HepG2 (cell line): ENCODE measurements around the gene FBLIM1. TPM values are rescaled to one million over a fixed set of nuclear protein-coding genes. Genes with fewer than 3 reads are reported as not detected.

Experiments
- BHLHE40 ChIP-seq: IDR thresholded peaks from 2 replicates; pipeline ENCODE4 v1.6.1; 2011; ENCODE audit warnings: low read length, improper control_type of control experiment
- KMT2B ChIP-seq: IDR thresholded peaks from 2 replicates; pipeline ENCODE4 v1.6.1; 2016; ENCODE audit warnings: missing genetic modification reagents, missing compliant biosample characterization
- NAIF1 ChIP-seq: sonication (generic); formaldehyde crosslinking; IDR thresholded peaks from 2 replicates; pipeline ENCODE4 v1.5.0; 2020; ENCODE audit warnings: mild to moderate bottlenecking, missing genetic modification reagents, borderline replicate concordance
- NFAT5 ChIP-seq: sonication (generic); formaldehyde crosslinking; IDR thresholded peaks from 2 replicates; pipeline ENCODE4 v1.4.0; 2020; ENCODE audit warnings: missing genetic modification reagents
- POGZ ChIP-seq: sonication (generic); formaldehyde crosslinking; IDR thresholded peaks from 2 replicates; pipeline ENCODE4 v1.4.0; 2020; ENCODE audit warnings: mild to moderate bottlenecking, missing genetic modification reagents
- TIGD3 ChIP-seq: sonication (generic); formaldehyde crosslinking; IDR thresholded peaks from 2 replicates; pipeline ENCODE4 v1.5.1; 2020; ENCODE audit warnings: mild to moderate bottlenecking, missing genetic modification reagents, borderline replicate concordance
- TMF1 ChIP-seq: sonication (generic); formaldehyde crosslinking; IDR thresholded peaks from 2 replicates; pipeline ENCODE4 v1.8.1; 2022; ENCODE audit warnings: low read depth, missing genetic modification reagents
- ZNF101 ChIP-seq: sonication (generic); formaldehyde crosslinking; IDR thresholded peaks from 2 replicates; pipeline ENCODE4 v1.4.0; 2020; ENCODE audit warnings: mild to moderate bottlenecking, low read depth, missing genetic modification reagents, borderline replicate concordance
- ZNF142 ChIP-seq: sonication (generic); formaldehyde crosslinking; IDR thresholded peaks from 2 replicates; pipeline ENCODE4 v1.4.0; 2020; ENCODE audit warnings: missing genetic modification reagents
- polyA plus RNA-seq, 8 experiments: library from polyadenylated mRNA; depleted of rRNA in 3 of 8; stranded (reverse) in 7 of 8; unstranded in 1 of 8; fragments of >200 nt; fragmentation: Illumina TruSeq in 4 of 8; extraction: Trizol in 4 of 8; gene quantifications; 2 replicates each; pipeline versions ENCODE4 v1.2.1 to v1.2.3, GENCODE V29; 2011 to 2016; ENCODE audit warnings: low read depth in 4 of 8, missing spikeins in 1 of 8, mixed read lengths in 1 of 8; ENCODE audit not compliant: insufficient read depth in 1 of 8
- total RNA-seq, 5 experiments: library from RNA; depleted of rRNA; stranded (reverse); fragments of >200 nt; fragmentation: Illumina TruSeq; extraction: Trizol; gene quantifications; 2 replicates each; pipeline ENCODE4 v1.2.3, GENCODE V29; 2016; ENCODE audit warnings: low read depth in 1 of 5
- TF ChIP-seq, protein P1 (sequence below): sonication (generic); formaldehyde crosslinking; IDR thresholded peaks from 2 replicates; pipeline ENCODE4 v1.4.0; 2020; ENCODE audit warnings: missing genetic modification reagents, borderline replicate concordance

The FBLIM1 gene
- total and polyA plus RNA-seq, 2 of the 13 experiments (the other 11 are each of a cell fraction or from before 2014, with no cell fraction given) = 10.6 to 23.0 TPM

DNA sequence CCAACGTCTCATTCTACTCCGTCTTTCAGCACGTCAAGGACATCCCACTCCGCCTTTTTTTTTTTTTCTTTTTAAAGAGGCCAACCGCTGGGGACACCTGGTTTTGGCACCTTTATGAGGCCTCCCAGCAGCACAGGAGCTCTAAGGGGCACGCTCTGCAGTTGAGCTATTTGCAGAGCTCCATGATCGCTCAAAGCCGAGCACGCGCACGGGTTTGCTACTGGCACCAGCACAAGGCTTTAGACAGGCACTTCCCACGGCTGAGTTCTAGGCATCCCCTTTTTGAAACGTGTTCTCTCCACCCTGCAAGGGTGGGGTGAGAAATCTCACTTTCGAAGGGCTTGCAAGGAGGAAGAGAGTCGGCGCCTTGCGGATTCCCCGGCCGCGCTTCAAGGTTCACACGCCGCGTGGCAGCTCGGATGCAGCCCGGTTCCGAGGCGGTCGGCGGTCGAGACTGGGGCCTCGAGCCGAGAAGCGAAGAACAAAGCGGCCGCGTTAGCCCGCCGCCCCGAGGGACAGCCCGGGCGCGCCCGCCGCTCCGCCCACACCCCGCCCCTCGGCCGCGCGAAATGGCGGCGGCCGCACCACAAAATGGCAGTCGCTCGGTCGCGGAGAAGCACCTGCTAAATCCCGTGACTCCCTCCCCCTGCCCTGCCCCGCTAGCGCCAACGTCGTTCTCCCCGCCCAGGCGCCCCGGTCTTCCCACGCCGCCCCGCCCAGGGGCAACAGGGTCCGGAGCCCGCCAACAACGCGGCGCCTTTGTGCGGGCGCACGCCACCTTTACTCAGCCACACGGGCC, 76.0 kb downstream of the FBLIM1 start (continued):
- TF ChIP-seq NFAT5 = peak; percentile 64; the same call in 1 of the 2 replicates
- TF ChIP-seq KMT2B (CRISPR knock-in tag) = 0 out of 2 replicates have a peak, but pooled peaks have one; percentile 36
- TF ChIP-seq ZNF101 (CRISPR knock-in tag) = 0 out of 2 replicates have a peak, but pooled peaks have one; percentile 31
- no peak for TF ChIP-seq TIGD3 (CRISPR knock-in tag)
- TF ChIP-seq, protein P1, sequence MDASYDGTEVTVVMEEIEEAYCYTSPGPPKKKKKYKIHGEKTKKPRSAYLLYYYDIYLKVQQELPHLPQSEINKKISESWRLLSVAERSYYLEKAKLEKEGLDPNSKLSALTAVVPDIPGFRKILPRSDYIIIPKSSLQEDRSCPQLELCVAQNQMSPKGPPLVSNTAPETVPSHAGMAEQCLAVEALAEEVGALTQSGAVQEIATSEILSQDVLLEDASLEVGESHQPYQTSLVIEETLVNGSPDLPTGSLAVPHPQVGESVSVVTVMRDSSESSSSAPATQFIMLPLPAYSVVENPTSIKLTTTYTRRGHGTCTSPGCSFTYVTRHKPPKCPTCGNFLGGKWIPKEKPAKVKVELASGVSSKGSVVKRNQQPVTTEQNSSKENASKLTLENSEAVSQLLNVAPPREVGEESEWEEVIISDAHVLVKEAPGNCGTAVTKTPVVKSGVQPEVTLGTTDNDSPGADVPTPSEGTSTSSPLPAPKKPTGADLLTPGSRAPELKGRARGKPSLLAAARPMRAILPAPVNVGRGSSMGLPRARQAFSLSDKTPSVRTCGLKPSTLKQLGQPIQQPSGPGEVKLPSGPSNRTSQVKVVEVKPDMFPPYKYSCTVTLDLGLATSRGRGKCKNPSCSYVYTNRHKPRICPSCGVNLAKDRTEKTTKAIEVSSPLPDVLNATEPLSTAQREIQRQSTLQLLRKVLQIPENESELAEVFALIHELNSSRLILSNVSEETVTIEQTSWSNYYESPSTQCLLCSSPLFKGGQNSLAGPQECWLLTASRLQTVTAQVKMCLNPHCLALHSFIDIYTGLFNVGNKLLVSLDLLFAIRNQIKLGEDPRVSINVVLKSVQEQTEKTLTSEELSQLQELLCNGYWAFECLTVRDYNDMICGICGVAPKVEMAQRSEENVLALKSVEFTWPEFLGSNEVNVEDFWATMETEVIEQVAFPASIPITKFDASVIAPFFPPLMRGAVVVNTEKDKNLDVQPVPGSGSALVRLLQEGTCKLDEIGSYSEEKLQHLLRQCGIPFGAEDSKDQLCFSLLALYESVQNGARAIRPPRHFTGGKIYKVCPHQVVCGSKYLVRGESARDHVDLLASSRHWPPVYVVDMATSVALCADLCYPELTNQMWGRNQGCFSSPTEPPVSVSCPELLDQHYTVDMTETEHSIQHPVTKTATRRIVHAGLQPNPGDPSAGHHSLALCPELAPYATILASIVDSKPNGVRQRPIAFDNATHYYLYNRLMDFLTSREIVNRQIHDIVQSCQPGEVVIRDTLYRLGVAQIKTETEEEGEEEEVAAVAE (CRISPR knock-in tag) = peak; percentile 69; the same call in 1 of the 2 replicates
- TF ChIP-seq BHLHE40 = no peak; the same call in none of the 2 replicates
- TF ChIP-seq POGZ (CRISPR knock-in tag) = no peak
- peak; percentile 24; the same call in 1 of the 2 replicates for TF ChIP-seq TMF1 (CRISPR knock-in tag)
- TF ChIP-seq NAIF1 (CRISPR knock-in tag) = no peak
- TF ChIP-seq ZNF142 = peak; percentile 86
